Measurements from ENCODE around the gene RBAK.
"Not testable (repeated sequence)": the region's sequence is repeated elsewhere in the genome, so short reads cannot be mapped to it uniquely, and the experiment has no call there.

DNA sequence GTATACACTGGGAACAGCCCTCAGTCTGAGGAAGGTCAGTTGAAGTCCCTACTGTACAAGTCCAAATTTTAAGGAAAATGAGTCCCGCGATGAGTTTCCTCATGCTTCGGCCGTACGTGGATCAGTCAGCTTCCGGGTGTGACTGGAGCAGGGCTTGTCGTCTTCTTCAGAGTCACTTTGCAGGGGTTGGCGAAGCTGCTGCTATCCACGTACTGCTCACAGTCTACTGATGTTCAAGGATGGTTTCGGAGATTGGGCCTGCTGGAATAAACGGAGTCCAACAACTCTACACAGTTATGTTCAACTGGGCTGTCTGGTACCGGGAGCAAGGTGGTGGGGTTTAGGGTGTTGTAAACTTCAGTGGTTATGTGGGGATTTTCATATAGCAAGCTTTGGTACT, 22.0 kb upstream of the RBAK start:
- TF ChIP-seq, protein P1, sequence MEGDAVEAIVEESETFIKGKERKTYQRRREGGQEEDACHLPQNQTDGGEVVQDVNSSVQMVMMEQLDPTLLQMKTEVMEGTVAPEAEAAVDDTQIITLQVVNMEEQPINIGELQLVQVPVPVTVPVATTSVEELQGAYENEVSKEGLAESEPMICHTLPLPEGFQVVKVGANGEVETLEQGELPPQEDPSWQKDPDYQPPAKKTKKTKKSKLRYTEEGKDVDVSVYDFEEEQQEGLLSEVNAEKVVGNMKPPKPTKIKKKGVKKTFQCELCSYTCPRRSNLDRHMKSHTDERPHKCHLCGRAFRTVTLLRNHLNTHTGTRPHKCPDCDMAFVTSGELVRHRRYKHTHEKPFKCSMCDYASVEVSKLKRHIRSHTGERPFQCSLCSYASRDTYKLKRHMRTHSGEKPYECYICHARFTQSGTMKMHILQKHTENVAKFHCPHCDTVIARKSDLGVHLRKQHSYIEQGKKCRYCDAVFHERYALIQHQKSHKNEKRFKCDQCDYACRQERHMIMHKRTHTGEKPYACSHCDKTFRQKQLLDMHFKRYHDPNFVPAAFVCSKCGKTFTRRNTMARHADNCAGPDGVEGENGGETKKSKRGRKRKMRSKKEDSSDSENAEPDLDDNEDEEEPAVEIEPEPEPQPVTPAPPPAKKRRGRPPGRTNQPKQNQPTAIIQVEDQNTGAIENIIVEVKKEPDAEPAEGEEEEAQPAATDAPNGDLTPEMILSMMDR (IDR thresholded peaks at IDR 0.05; ENCODE audit: insufficient read depth, low read length, poor library complexity, severe bottlenecking) = not testable (repeated sequence)
- not testable (repeated sequence) for TF ChIP-seq EZH2phosphoT487 (conservative IDR thresholded peaks at IDR 0.05; ENCODE audit: low read length)

Data from SU-DHL-6 (cell line).